Progenitor cell of endocrine pancreas (in vitro differentiated cells): ENCODE measurements around the gene VWA5B1. TPM values are rescaled to one million over a fixed set of nuclear protein-coding genes. Genes with fewer than 3 reads are reported as not detected.

Source experiments
- DNase-seq: peaks from one replicate; pipeline ENCODE4 v3.0.0; 2021; ENCODE audit warnings: low spot score; ENCODE audit not compliant: unreplicated experiment
- H3K27ac Mint-ChIP-seq: 2 replicates; pipeline ENCODE4 v1.8.0; 2021; ENCODE audit warnings: mild to moderate bottlenecking, moderate library complexity, mixed read lengths
- H3K27me3 Mint-ChIP-seq: 2 replicates; pipeline ENCODE4 v1.8.0; 2021; ENCODE audit warnings: mixed read lengths
- H3K36me3 Mint-ChIP-seq: 2 replicates; pipeline ENCODE4 v1.8.0; 2022; ENCODE audit warnings: mixed read lengths; ENCODE audit not compliant: insufficient read depth
- H3K4me1 Mint-ChIP-seq: 2 replicates; pipeline ENCODE4 v1.8.0; 2021; ENCODE audit warnings: low read depth, mixed read lengths
- H3K4me3 Mint-ChIP-seq: 2 replicates; pipeline ENCODE4 v1.8.0; 2021; ENCODE audit warnings: low read depth, mild to moderate bottlenecking, moderate library complexity, mixed read lengths
- H3K9me3 Mint-ChIP-seq: 2 replicates; pipeline ENCODE4 v1.8.0; 2021; ENCODE audit warnings: low read depth, mixed read lengths
- CTCF ChIP-seq: fragments of 200-600 bp; sonication (generic); IDR thresholded peaks from one replicate; pipeline ENCODE4 v1.5.0; 2021; ENCODE audit warnings: antibody characterized with exemption, mild to moderate bottlenecking; ENCODE audit not compliant: unreplicated experiment
- total RNA-seq: library from RNA; stranded (reverse); gene quantifications from 2 replicates; pipeline ENCODE4 v1.2.1, GENCODE V29; 2021

VWA5B1 gene
- total RNA-seq, 1 donor from 2014 or later, result 0.19 TPM

GRCh38 chr1:20255666-20256065, 35.0 kb upstream of the VWA5B1 start:
- TF ChIP-seq CTCF, result no peak
- peaks cover 6% of the 10 kb centered on the region for H3K4me1 Mint-ChIP-seq
- H3K9me3 Mint-ChIP-seq, result no peaks in the 10 kb centered on the region
- no peak overlapping the region for H3K27ac Mint-ChIP-seq
- H3K36me3 Mint-ChIP-seq, result no peaks in the 10 kb centered on the region
- no peak for DNase-seq
- H3K4me3 Mint-ChIP-seq, result no peak overlapping the region
- H3K27me3 Mint-ChIP-seq, result peaks cover 11% of the 10 kb centered on the region

DNA sequence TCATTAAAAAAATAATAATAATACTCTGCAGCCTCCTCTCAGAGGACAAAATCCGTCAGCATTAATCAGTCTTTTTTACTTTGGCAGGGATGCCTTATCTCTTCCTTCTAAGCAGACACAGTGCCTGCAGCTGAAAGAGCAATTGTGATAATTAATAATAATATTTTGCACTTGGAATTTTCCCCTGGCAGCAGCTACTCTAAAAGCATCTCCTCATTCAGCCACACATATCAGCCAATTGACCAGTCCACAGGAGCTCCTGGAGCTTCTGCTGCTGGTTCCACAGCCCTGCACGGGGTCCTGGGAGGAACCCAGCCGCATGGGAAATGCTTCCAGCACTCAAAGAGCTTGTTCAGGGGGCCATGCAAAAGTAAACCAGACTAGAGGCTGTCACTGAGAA, 31.0 kb upstream of the VWA5B1 start:
- peaks cover 21% of the 10 kb centered on the region for H3K27me3 Mint-ChIP-seq
- no peaks in the 10 kb centered on the region for H3K9me3 Mint-ChIP-seq
- TF ChIP-seq CTCF, result no peak
- no peak overlapping the region for H3K27ac Mint-ChIP-seq
- no peaks in the 10 kb centered on the region for H3K4me1 Mint-ChIP-seq
- DNase-seq, result no peak
- no peaks in the 10 kb centered on the region for H3K36me3 Mint-ChIP-seq
- no peak overlapping the region for H3K4me3 Mint-ChIP-seq

GRCh38 chr1:20261095-20261494, 29.6 kb upstream of the VWA5B1 start:
- Mint-ChIP-seq H3K27ac (no peak overlapping the region), H3K9me3 (no peaks in the 10 kb centered on the region), H3K4me3 (no peak overlapping the region), H3K27me3 (peaks cover 20% of the 10 kb centered on the region), H3K36me3 (no peaks in the 10 kb centered on the region), H3K4me1 (no peaks in the 10 kb centered on the region)
- no peak for DNase-seq
- no peak for TF ChIP-seq CTCF

DNA sequence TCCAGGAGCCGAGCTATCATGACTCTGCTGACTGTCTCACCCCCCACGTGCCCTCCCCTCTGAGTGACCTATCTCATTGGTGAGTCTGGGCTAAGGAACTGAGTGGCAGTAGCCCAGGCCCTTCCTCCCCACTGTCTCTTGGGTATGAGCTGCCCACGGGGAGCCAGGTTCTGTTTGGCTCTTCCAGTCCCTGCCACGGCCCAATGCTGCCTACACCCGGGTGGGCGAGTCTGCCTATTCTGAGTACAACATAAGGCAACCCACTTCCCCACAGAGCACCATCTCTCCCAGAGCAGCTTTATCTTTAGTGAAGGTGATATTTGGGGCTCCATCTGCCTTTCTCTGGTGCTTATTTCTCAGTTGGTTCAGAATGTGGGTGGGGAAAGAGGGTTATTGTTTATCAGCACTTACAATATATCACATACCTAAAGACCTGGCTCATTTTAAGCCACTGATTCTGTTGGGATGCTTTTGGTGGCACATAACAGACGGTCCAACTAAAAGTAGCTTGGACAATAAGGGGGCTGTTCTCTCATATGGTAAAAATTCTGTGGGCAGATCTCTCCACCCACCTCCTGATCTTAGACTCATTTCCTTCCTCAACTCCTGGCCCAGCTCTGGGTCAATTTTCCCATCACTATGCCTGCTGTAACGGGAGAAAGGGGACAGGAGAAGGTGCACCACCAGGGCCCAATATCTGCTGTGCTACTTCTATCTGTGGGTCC, 27.7 kb upstream of the VWA5B1 start:
- no peaks in the 10 kb centered on the region for H3K36me3 Mint-ChIP-seq
- no peaks in the 10 kb centered on the region for H3K9me3 Mint-ChIP-seq
- H3K27ac Mint-ChIP-seq, result no peak overlapping the region
- peaks cover 16% of the 10 kb centered on the region for H3K27me3 Mint-ChIP-seq
- H3K4me1 Mint-ChIP-seq, result no peaks in the 10 kb centered on the region
- no peak overlapping the region for H3K4me3 Mint-ChIP-seq
- no peak for DNase-seq
- no peak for TF ChIP-seq CTCF

GRCh38 chr1:20265250-20265649, 25.4 kb upstream of the VWA5B1 start:
- H3K4me1 Mint-ChIP-seq, result no peaks in the 10 kb centered on the region
- no peaks in the 10 kb centered on the region for H3K9me3 Mint-ChIP-seq
- H3K27me3 Mint-ChIP-seq, result peaks cover 18% of the 10 kb centered on the region
- TF ChIP-seq CTCF, result no peak
- no peak overlapping the region for H3K4me3 Mint-ChIP-seq
- no peak overlapping the region for H3K27ac Mint-ChIP-seq
- no peaks in the 10 kb centered on the region for H3K36me3 Mint-ChIP-seq
- DNase-seq, result no peak
